Right atrium auricular region (tissue), 2 donors: ENCODE data around the gene GPAT3. TPM values are rescaled to one million over a fixed set of nuclear protein-coding genes. Genes with fewer than 3 reads are reported as not detected.
A peak's percentile ranks its signal among the peaks of the same experiment; 100 is the strongest.

Source experiments
- DNase-seq: peaks from one replicate; pipeline ENCODE4 v3.0.0-alpha.2; 2019; ENCODE audit warnings: low spot score
- H3K27ac ChIP-seq, 2 donors: fragments of 200-600 bp; sonication (generic); 1 replicate in 1 of 2; 2 replicates in 1 of 2; pipeline ENCODE4 v1.5.1; 2016 to 2019
- H3K27me3 ChIP-seq, 2 donors: fragments of 200-600 bp; sonication (generic); one replicate each; pipeline versions ENCODE4 v1.5.1 to v1.6.0; 2017 to 2019
- H3K36me3 ChIP-seq: fragments of 200-600 bp; sonication (generic); one replicate; pipeline ENCODE4 v1.5.1; 2016
- H3K4me1 ChIP-seq, 2 donors: fragments of 200-600 bp; sonication (generic); one replicate each; pipeline versions ENCODE4 v1.5.1 to v1.6.0; 2017 to 2019
- H3K4me3 ChIP-seq, 2 donors: fragments of 200-600 bp; sonication (generic); 1 replicate in 1 of 2; 2 replicates in 1 of 2; pipeline ENCODE4 v1.5.1; 2017 to 2019; ENCODE audit warnings: mild to moderate bottlenecking in 1 of 2, moderate library complexity in 1 of 2
- H3K9me3 ChIP-seq, 2 donors: fragments of 200-600 bp; sonication (generic); one replicate each; pipeline ENCODE4 v1.5.1; 2019
- CTCF ChIP-seq, 2 donors: fragments of 200-600 bp; sonication (generic); IDR thresholded peaks; one replicate each; pipeline ENCODE4 v1.5.1; 2019; ENCODE audit warnings: antibody characterized with exemption in 2 of 2
- total RNA-seq, 2 donors: library from RNA; depleted of rRNA; stranded (reverse); fragments of >200 nt; gene quantifications; one replicate each; pipeline ENCODE4 v1.1.0, GENCODE V29; 2016

GPAT3 gene
- total RNA-seq, 2 donors from 2014 or later = 27.7 to 32.5 TPM

- no peaks in the 10 kb centered on the region for H3K4me1 ChIP-seq
- no peak for DNase-seq
- no peak overlapping the region for H3K4me3 ChIP-seq
- no peak for TF ChIP-seq CTCF (IDR thresholded peaks at IDR 0.05)
- H3K27ac ChIP-seq = no peak overlapping the region
- H3K27me3 ChIP-seq = no peaks in the 10 kb centered on the region
- no peaks in the 10 kb centered on the region for H3K9me3 ChIP-seq
- peaks cover 23% of the 10 kb centered on the region for H3K36me3 ChIP-seq
Observed at GRCh38 chr4:83591056-83591455, 55.1 kb downstream of the GPAT3 start.

GRCh38 chr4:83591730-83592129, 55.8 kb downstream of the GPAT3 start:
- Histone ChIP-seq H3K4me3 (no peak overlapping the region), H3K27me3 (no peaks in the 10 kb centered on the region), H3K36me3 (peaks cover 26% of the 10 kb centered on the region), H3K9me3 (no peaks in the 10 kb centered on the region), H3K4me1 (no peaks in the 10 kb centered on the region), H3K27ac (no peak overlapping the region)
- no peak for TF ChIP-seq CTCF (IDR thresholded peaks at IDR 0.05)
- DNase-seq = no peak

GRCh38 chr4:83599183-83599582, 63.3 kb downstream of the GPAT3 start:
- DNase-seq = no peak
- H3K27ac ChIP-seq = no peak overlapping the region
- no peaks in the 10 kb centered on the region for H3K27me3 ChIP-seq
- no peaks in the 10 kb centered on the region for H3K4me1 ChIP-seq
- peaks cover 54% of the 10 kb centered on the region for H3K36me3 ChIP-seq
- no peak overlapping the region for H3K4me3 ChIP-seq
- no peaks in the 10 kb centered on the region for H3K9me3 ChIP-seq
- no peak for TF ChIP-seq CTCF (IDR thresholded peaks at IDR 0.05)

- H3K4me3 ChIP-seq = no peak overlapping the region
- no peaks in the 10 kb centered on the region for H3K9me3 ChIP-seq
- H3K27me3 ChIP-seq = no peaks in the 10 kb centered on the region
- peaks cover 33% of the 10 kb centered on the region for H3K36me3 ChIP-seq
- no peak for DNase-seq
- H3K4me1 ChIP-seq = peaks cover 0 to 8% of the 10 kb centered on the region in 2 donors
- H3K27ac ChIP-seq = no peak overlapping the region
- no peak for TF ChIP-seq CTCF (IDR thresholded peaks at IDR 0.05)
Observed at GRCh38 chr4:83603129-83603528, 67.2 kb downstream of the GPAT3 start.

- H3K4me1 ChIP-seq = peaks cover 0 to 8% of the 10 kb centered on the region in 2 donors
- DNase-seq = no peak
- no peak for TF ChIP-seq CTCF (IDR thresholded peaks at IDR 0.05)
- H3K9me3 ChIP-seq = no peaks in the 10 kb centered on the region
- H3K4me3 ChIP-seq = no peak overlapping the region
- H3K27ac ChIP-seq = no peak overlapping the region
- no peaks in the 10 kb centered on the region for H3K27me3 ChIP-seq
- H3K36me3 ChIP-seq = peaks cover 21% of the 10 kb centered on the region
Observed at GRCh38 chr4:83604321-83604720, 68.4 kb downstream of the GPAT3 start.

- no peaks in the 10 kb centered on the region for H3K9me3 ChIP-seq
- H3K4me3 ChIP-seq = no peak overlapping the region
- H3K27me3 ChIP-seq = no peaks in the 10 kb centered on the region
- peak overlapping the region in 1 of 2 donors; percentile 62 for H3K27ac ChIP-seq
- H3K4me1 ChIP-seq = peaks cover 0 to 8% of the 10 kb centered on the region in 2 donors
- no peak for DNase-seq
- H3K36me3 ChIP-seq = peaks cover 13% of the 10 kb centered on the region
- no peak for TF ChIP-seq CTCF (IDR thresholded peaks at IDR 0.05)
Observed at GRCh38 chr4:83605210-83605609, 69.3 kb downstream of the GPAT3 start.
